Measurements from ENCODE around the gene RAN.
"Not testable (repeated sequence)": the region's sequence is repeated elsewhere in the genome, so short reads cannot be mapped to it uniquely, and the experiment has no call there.

The RAN gene

DNA sequence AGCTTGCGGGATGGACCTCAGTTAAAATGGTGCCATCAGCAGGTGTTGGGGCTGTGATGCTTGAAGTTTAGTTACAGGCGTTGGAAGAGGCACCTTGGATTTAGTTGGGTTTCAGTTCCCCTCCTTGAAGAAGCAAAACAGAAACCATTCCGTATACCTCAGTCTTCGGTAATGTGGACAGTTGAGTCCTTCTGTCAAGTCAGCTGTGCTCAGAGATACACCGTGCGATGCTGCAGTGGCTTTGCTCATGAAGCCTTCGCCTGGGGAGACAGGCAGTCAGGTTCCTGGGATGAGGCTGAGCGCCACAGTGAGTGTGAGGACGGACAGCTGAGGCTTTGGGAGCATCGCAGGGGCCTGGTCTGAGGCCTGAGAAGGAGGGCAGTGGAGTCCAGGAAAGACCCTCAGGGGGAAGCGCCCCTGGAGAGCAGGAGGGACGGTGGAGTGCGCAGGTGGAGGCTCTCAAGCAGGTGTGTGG lies 7.4 kb downstream of the RAN start:
- DNase-seq: no peak

- no peak for DNase-seq
These were observed 8.0 kb downstream of the RAN start for GRCh38 chr12:130879781-130880389.

GRCh38 chr12:130880411-130880885 lies 8.6 kb downstream of the RAN start:
- no peak for DNase-seq

DNA sequence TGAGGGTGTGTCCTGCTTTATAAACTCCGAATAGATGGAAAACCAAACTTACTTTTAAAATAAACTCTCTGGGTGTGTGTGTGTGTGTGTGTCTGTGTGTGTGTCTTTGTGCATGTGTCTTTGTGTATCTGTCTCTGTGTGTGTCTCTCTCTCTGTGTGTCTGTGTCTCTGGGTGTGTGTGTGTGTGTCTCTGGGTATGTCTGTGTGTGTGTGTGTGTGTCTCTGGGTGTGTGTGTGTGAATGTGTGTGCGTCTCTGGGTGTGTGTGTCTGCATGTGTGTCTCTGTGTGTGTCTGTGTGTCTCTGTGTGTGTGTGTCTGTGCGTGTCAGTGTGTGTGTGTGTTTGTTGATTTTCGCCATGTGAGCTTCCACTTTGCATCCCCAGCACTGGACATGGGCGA lies 9.2 kb downstream of the RAN start:
- no peak for DNase-seq

DNA sequence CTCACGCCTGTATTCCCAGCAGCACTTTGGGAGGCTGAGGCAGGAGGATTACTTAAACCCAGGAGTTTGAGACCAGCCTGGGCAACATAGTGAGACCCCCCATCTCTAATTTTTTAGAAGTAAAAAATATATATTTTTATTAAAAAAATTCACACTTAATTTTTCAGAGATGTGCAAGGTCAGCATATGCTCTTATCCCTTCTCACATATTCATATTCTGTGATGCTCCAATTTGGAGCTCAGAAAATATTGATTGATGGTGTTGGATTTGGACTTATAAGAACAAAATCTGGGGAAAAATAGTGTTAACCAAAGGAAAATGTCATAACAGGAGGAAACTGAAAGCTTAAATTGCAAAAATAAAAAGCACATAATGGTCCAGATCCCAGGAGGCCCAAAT lies 9.7 kb downstream of the RAN start:
- no peak for DNase-seq

- not testable (repeated sequence) for DNase-seq
These were observed 15.3 kb downstream of the RAN start for GRCh38 chr12:130887190-130887589.

DNA sequence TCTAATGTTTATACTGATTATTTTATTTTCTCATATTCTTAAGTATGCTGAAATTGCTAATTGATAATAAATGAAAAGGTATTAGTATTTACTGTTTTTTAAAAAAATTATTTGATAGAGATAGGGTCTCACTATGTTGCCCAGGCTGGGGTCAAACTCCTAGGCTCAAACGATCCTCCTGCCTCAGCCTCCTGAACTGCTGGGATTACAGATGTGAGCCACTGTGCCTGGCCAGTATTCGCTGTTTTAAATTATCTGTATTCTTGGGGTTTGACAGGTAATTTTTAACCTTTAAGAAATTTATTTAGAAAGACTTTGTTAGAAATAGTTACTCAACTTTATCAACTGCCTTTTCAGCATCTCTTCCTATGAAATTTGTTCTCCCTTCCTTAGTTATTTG lies 32.2 kb downstream of the RAN start:
- no peak for DNase-seq

- DNase-seq: not testable (repeated sequence)
These were observed 33.1 kb downstream of the RAN start for GRCh38 chr12:130904936-130905455.

DNA sequence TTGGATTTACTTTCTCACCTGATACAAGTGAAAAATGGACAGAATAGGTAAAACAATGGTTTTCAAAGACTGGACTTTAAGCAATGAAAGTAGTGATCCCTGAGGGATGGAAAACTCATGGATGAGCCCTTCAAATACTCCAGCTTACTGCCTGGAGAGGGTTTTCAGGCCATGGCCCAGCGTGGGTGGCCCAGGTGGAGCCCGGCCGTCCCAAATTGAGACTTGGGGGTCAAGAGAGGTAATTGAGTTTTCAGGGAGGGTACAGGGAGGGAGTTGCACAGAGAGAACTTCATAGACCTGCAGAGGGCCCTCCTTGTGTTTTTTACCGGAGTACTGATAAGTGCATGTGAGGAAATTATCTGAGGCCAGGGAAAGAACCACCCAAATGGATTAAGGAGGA lies 37.2 kb downstream of the RAN start:
- DNase-seq: no peak

DNA sequence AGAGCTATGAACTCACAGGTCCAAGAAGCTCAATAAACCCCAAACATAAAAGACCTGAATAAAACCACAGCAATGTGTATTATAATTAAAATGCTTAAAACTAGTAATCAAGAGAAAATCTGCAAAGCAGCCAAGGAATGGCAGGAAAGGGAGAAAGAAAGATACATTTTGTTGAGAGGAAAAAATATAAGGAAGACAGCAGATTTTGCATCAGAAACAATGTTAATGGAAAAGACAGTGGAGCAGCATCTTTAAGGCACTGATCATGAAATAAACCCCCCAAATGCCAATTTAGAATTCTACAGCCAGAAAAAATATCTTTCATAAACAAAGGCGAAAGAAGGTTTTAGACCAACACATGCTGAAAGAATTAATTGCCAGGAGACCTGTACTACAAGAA lies 39.3 kb downstream of the RAN start:
- no peak for DNase-seq

- DNase-seq: no peak
These were observed 40.1 kb downstream of the RAN start for GRCh38 chr12:130911933-130912332.

DNA sequence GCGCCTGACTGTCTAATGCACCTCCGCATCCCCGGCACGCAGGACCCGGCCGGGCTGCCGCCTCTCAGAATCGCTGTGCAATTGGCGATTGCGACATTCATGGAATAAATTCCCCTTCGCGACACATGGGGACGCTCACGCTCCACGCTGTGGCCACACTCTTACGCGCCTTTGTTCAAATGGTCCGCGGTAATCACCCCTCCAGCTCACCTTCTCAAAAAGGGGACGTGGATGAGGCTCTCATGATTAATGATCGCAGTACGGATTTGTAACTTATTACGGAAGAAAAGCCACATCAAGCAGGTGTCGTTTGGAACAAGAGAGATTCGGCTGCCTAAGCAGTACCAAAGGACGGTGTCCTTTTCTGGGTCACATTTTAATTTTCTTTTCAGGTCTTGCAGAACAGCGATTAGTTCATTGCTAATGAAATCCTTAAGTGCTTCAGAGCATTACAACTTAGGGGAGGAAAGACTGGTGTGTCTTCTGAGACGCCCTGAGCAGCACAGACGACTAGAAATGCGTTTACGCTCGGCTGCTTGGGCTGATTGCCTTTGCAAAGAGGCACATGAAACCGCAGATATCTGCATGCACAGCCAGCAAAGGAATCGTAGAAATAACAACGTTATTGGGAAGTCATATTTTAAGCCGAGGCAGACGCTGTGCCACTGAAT lies 44.5 kb downstream of the RAN start:
- peak; percentile 79 for DNase-seq

GRCh38 chr12:130917607-130918006 lies 45.7 kb downstream of the RAN start:
- no peak for DNase-seq

DNA sequence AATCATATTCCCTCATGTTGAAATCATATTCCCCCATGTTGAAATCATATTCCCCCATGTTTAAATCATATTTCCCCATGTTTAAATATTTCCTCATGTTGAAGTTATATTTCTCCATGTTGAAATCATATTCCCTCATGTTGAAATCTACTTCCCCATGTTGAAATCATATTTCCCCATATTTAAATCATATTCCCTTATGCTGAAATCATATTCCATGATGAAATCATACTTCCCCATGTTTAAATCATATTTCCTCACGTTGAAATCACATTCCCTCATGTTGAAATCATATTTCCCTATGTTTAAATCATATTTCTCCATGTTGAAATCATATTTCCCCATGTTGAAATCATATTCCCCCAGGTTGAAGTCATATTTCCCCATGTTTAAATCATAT lies 47.2 kb downstream of the RAN start:
- no peak for DNase-seq

- DNase-seq: no peak
These were observed 48.3 kb downstream of the RAN start for GRCh38 chr12:130920119-130920703.

DNA sequence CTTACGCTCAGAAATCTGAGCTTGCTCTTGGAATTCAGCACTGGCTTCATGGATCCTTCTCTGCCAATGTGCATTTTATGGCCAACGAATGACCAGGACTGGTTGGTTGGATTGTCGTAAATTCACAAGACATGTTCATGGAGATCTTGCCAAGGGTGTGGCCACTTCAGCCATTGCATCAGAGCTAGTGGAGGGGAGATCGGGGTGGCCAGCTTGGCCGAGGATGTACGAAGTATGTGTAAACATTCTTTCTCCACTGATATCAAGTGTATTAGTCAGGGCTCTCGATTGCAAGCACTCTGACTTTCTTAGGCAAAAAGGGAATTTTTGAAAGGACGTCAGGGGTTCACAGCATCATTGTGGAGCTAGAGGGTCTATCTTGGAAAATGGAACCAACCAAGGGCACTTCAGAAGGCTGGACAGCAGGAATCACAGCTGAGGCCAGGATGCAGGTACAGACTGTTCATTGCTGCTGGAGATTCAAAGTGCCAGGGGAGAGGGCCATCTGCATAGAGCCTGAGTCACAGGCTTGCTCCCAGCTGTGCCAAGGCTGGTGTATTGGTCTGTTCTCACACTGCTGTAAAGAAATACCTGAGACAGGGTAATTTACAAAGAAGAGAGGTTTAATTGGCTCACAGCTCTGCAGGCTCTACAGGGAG lies 49.0 kb downstream of the RAN start:
- no peak for DNase-seq

DNA sequence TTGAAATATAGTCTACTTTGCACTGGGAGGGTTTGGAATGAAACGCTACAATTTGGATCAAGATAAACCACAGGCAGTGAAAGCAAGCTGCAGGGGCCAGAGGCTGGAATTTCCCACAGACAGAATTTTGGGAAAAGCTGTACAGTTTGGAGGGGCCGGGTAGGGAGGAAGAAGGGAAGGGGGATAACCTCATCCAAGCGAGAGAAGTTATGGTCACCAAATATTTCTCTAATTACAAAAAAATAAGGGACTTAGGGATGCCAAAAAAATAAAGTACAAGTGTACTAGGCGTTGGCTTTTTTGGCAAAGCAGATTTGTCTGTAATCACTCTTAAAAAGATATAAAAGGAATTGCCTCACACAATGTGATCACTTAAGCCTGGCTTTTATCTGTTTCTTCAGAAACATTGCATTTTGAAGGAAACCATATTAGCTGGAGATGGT lies 50.7 kb downstream of the RAN start:
- DNase-seq: no peak

DNA sequence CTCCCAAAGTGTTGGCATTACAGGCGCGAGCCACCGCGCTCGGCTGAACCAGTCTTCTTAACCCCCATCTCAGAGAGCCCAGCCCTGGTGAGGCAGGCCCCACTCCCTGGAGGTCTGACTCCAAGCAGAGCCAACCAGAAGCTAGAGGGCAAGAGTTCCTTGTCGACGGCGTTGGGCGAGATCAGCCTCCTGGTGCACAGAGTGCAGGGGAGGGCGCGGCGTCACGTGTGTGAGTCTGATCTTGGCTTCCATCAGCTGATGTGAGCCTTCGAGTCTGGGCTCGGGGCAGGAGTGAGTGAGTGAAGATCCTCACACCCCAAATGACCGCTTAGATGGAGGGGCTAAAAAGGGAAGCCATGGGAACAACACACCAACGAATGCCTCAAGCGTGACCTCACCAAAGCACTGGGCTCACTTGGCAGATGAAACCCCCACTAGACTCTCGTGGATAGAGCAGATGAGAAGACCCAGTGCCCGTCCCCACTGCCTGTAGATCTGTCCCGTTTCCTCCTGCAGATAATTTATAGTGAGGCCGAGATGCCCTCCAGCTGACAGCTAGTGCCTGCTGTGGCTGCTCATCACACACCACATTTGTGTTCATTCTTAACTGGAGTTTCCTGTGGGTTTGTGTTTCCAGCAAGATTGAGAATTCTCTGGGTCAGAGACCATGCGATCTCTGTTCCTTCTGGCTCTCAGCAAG lies 53.2 kb downstream of the RAN start:
- no peak for DNase-seq

GRCh38 chr12:130925666-130926015 lies 53.8 kb downstream of the RAN start:
- no peak for DNase-seq

Data from right forelimb (tissue), 1 donor.